NCI-H446 treated with DMSO at 0.1 percent for 48 hours (cell line): ENCODE measurements around the gene SORCS1.

Experiments used
- DNase-seq: peaks from one replicate; lab custom pipeline; 2025; lab: John Stamatoyannopoulos, UW

SORCS1 gene

GRCh38 chr10:107163881-107164861, at the start of gene SORCS1:
Gene SORCS1 (minus strand): TSS chr10:107164706.
- no peak for DNase-seq

GRCh38 chr10:107214261-107214660, 49.8 kb upstream of the SORCS1 start:
- DNase-seq: no peak

- no peak for DNase-seq
These were observed 49.4 kb upstream of the SORCS1 start for GRCh38 chr10:107213861-107214260.

- no peak for DNase-seq
These were observed 42.3 kb upstream of the SORCS1 start for GRCh38 chr10:107206833-107207232.

GRCh38 chr10:107169516-107169915, 5.0 kb upstream of the SORCS1 start:
- no peak for DNase-seq

GRCh38 chr10:107168738-107169137, 4.2 kb upstream of the SORCS1 start:
- DNase-seq: no peak

GRCh38 chr10:107166403-107166802, 1.9 kb upstream of the SORCS1 start:
- no peak for DNase-seq

- DNase-seq: no peak
These were observed 486 bp upstream of the SORCS1 start for GRCh38 chr10:107164992-107165391.

GRCh38 chr10:107163076-107163855, 1.2 kb downstream of the SORCS1 start:
- no peak for DNase-seq

- no peak for DNase-seq
These were observed 3.6 kb downstream of the SORCS1 start for GRCh38 chr10:107160866-107161265.

- no peak for DNase-seq
These were observed 4.6 kb downstream of the SORCS1 start for GRCh38 chr10:107159871-107160270.

- no peak for DNase-seq
These were observed 7.4 kb downstream of the SORCS1 start for GRCh38 chr10:107157071-107157470.

GRCh38 chr10:107152087-107152486, 12.4 kb downstream of the SORCS1 start:
- no peak for DNase-seq

- no peak for DNase-seq
These were observed 15.6 kb downstream of the SORCS1 start for GRCh38 chr10:107148906-107149305.

- DNase-seq: no peak
These were observed 20.0 kb downstream of the SORCS1 start for GRCh38 chr10:107144490-107144889.

- no peak for DNase-seq
These were observed 22.9 kb downstream of the SORCS1 start for GRCh38 chr10:107141524-107142061.

- no peak for DNase-seq
These were observed 25.3 kb downstream of the SORCS1 start for GRCh38 chr10:107139237-107139636.

- DNase-seq: no peak
These were observed 30.9 kb downstream of the SORCS1 start for GRCh38 chr10:107133656-107134055.

GRCh38 chr10:107129000-107129399, 35.5 kb downstream of the SORCS1 start:
- no peak for DNase-seq

- no peak for DNase-seq
These were observed 37.9 kb downstream of the SORCS1 start for GRCh38 chr10:107126512-107127065.

- DNase-seq: no peak
These were observed 41.8 kb downstream of the SORCS1 start for GRCh38 chr10:107122703-107123102.

GRCh38 chr10:107118866-107119265, 45.6 kb downstream of the SORCS1 start:
- DNase-seq: no peak
